ENCODE measurements around the gene C1QL4. TPM values are rescaled to one million over a fixed set of nuclear protein-coding genes. Genes with fewer than 3 reads are reported as not detected.

The C1QL4 gene
- total and polyA plus RNA-seq, 9 of the 15 experiments (the other 6 are each of a cell fraction or from before 2014, with no cell fraction given) = 0.08 to 2.1 (median 0.31) TPM

DNA sequence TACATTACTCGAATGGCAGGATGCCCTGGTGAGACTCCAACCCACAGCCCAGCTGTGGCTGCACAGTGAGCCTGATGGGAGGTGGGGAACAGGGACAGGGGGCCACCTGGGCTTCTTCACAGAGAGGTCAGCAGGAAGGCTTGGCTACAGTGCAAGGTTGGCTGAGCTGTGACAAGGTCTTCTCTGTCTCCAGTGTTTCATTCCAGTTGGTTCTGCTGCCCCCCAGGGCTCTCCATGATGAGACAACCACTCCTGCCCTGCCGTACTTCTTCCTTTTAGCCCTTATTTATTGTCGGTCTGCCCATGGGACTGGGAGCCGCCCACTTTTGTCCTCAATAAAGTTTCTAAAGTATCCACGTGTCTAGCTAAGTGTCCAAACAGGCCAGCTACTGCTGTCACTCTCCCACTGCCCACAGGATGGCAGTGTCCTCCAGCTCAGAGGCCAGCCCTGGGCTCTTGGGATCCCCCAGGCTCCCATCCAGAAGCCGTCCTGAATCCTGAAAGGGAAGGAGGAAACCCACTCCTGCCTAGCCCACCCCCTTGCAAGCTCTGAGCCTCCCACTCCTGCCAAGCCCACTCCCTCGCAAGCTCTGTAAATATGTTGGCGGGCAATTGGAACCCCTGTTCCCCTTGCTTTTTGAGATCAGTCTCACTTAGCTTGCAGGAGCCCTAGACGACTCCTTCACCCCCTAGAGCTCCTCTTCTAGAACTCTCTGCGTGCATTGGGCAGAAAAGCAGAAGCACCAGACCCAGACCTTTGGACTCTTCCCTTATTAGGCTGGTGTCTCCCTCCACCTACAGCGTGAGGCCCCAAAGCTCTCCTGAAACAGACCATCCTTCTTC, 5.4 kb downstream of the C1QL4 start (continued):
- TF ChIP-seq, protein P1, sequence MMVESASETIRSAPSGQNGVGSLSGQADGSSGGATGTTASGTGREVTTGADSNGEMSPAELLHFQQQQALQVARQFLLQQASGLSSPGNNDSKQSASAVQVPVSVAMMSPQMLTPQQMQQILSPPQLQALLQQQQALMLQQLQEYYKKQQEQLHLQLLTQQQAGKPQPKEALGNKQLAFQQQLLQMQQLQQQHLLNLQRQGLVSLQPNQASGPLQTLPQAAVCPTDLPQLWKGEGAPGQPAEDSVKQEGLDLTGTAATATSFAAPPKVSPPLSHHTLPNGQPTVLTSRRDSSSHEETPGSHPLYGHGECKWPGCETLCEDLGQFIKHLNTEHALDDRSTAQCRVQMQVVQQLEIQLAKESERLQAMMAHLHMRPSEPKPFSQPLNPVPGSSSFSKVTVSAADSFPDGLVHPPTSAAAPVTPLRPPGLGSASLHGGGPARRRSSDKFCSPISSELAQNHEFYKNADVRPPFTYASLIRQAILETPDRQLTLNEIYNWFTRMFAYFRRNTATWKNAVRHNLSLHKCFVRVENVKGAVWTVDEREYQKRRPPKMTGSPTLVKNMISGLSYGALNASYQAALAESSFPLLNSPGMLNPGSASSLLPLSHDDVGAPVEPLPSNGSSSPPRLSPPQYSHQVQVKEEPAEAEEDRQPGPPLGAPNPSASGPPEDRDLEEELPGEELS (CRISPR knock-in tag; IDR thresholded peaks at IDR 0.05; ENCODE audit: borderline replicate concordance) = no peak
- TF ChIP-seq MYC (IDR thresholded peaks at IDR 0.05; ENCODE audit: low read depth, low read length) (peak; percentile 87), MYC (CRISPR knock-in tag; IDR thresholded peaks at IDR 0.05; ENCODE audit: borderline replicate concordance, low read depth) (no peak), ZNF780A (CRISPR knock-in tag; IDR thresholded peaks at IDR 0.05) (no peak), PRPF4 (IDR thresholded peaks at IDR 0.05; ENCODE audit: insufficient read depth, low read depth, low read length, poor library complexity, severe bottlenecking) (no peak), MYNN (IDR thresholded peaks at IDR 0.05) (0 out of 2 replicates have a peak, but pooled peaks have one; percentile 20), MYNN (CRISPR knock-in tag; IDR thresholded peaks at IDR 0.05) (no peak), BHLHE40 (IDR thresholded peaks at IDR 0.05; ENCODE audit: low read length) (peak; percentile 35), ZNF79 (CRISPR knock-in tag; IDR thresholded peaks at IDR 0.05; ENCODE audit: low read depth) (no peak), GTF2E2 (tag; IDR thresholded peaks at IDR 0.05) (no peak)
- TF ChIP-seq, protein P2, sequence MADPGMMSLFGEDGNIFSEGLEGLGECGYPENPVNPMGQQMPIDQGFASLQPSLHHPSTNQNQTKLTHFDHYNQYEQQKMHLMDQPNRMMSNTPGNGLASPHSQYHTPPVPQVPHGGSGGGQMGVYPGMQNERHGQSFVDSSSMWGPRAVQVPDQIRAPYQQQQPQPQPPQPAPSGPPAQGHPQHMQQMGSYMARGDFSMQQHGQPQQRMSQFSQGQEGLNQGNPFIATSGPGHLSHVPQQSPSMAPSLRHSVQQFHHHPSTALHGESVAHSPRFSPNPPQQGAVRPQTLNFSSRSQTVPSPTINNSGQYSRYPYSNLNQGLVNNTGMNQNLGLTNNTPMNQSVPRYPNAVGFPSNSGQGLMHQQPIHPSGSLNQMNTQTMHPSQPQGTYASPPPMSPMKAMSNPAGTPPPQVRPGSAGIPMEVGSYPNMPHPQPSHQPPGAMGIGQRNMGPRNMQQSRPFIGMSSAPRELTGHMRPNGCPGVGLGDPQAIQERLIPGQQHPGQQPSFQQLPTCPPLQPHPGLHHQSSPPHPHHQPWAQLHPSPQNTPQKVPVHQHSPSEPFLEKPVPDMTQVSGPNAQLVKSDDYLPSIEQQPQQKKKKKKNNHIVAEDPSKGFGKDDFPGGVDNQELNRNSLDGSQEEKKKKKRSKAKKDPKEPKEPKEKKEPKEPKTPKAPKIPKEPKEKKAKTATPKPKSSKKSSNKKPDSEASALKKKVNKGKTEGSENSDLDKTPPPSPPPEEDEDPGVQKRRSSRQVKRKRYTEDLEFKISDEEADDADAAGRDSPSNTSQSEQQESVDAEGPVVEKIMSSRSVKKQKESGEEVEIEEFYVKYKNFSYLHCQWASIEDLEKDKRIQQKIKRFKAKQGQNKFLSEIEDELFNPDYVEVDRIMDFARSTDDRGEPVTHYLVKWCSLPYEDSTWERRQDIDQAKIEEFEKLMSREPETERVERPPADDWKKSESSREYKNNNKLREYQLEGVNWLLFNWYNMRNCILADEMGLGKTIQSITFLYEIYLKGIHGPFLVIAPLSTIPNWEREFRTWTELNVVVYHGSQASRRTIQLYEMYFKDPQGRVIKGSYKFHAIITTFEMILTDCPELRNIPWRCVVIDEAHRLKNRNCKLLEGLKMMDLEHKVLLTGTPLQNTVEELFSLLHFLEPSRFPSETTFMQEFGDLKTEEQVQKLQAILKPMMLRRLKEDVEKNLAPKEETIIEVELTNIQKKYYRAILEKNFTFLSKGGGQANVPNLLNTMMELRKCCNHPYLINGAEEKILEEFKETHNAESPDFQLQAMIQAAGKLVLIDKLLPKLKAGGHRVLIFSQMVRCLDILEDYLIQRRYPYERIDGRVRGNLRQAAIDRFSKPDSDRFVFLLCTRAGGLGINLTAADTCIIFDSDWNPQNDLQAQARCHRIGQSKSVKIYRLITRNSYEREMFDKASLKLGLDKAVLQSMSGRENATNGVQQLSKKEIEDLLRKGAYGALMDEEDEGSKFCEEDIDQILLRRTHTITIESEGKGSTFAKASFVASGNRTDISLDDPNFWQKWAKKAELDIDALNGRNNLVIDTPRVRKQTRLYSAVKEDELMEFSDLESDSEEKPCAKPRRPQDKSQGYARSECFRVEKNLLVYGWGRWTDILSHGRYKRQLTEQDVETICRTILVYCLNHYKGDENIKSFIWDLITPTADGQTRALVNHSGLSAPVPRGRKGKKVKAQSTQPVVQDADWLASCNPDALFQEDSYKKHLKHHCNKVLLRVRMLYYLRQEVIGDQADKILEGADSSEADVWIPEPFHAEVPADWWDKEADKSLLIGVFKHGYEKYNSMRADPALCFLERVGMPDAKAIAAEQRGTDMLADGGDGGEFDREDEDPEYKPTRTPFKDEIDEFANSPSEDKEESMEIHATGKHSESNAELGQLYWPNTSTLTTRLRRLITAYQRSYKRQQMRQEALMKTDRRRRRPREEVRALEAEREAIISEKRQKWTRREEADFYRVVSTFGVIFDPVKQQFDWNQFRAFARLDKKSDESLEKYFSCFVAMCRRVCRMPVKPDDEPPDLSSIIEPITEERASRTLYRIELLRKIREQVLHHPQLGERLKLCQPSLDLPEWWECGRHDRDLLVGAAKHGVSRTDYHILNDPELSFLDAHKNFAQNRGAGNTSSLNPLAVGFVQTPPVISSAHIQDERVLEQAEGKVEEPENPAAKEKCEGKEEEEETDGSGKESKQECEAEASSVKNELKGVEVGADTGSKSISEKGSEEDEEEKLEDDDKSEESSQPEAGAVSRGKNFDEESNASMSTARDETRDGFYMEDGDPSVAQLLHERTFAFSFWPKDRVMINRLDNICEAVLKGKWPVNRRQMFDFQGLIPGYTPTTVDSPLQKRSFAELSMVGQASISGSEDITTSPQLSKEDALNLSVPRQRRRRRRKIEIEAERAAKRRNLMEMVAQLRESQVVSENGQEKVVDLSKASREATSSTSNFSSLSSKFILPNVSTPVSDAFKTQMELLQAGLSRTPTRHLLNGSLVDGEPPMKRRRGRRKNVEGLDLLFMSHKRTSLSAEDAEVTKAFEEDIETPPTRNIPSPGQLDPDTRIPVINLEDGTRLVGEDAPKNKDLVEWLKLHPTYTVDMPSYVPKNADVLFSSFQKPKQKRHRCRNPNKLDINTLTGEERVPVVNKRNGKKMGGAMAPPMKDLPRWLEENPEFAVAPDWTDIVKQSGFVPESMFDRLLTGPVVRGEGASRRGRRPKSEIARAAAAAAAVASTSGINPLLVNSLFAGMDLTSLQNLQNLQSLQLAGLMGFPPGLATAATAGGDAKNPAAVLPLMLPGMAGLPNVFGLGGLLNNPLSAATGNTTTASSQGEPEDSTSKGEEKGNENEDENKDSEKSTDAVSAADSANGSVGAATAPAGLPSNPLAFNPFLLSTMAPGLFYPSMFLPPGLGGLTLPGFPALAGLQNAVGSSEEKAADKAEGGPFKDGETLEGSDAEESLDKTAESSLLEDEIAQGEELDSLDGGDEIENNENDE (IDR thresholded peaks at IDR 0.05; ENCODE audit: low read depth, low read length) = no peak

Data from K562 (cell line).